GM18861 (cell line): Measurements from ENCODE around the gene SHMT1.
"Not testable (repeated sequence)": the region's sequence is repeated elsewhere in the genome, so short reads cannot be mapped to it uniquely, and the experiment has no call there.

Experiments
- ATAC-seq: cut with Tn5 transposase; IDR thresholded peaks from one replicate; pipeline ENCODE4 v1.9.1; 2021; ENCODE audit not compliant: unreplicated experiment

Gene SHMT1

GRCh38 chr17:18363101-18364049, at the start of gene SHMT1:
Gene SHMT1 (minus strand): TSS chr17:18363550. CDS start chr17:18355981, 7,569 bp downstream.
- ATAC-seq = peak; percentile 96

GRCh38 chr17:18412001-18412538, 48.7 kb upstream of the SHMT1 start:
- ATAC-seq = peak; percentile 63

GRCh38 chr17:18411377-18411864, 48.1 kb upstream of the SHMT1 start:
- not testable (repeated sequence) for ATAC-seq

GRCh38 chr17:18410736-18411135, 47.4 kb upstream of the SHMT1 start:
- not testable (repeated sequence) for ATAC-seq

- ATAC-seq = not testable (repeated sequence)
Measured at GRCh38 chr17:18409321-18409720, 46.0 kb upstream of the SHMT1 start.

- ATAC-seq = not testable (repeated sequence)
Measured at GRCh38 chr17:18408906-18409305, 45.6 kb upstream of the SHMT1 start.

GRCh38 chr17:18403604-18404003, 40.3 kb upstream of the SHMT1 start:
- ATAC-seq = peak; percentile 83

- ATAC-seq = not testable (repeated sequence)
Measured at GRCh38 chr17:18403166-18403565, 39.8 kb upstream of the SHMT1 start.

GRCh38 chr17:18401872-18402590, 38.7 kb upstream of the SHMT1 start:
- ATAC-seq = not testable (repeated sequence)

- ATAC-seq = not testable (repeated sequence)
Measured at GRCh38 chr17:18388728-18389127, 25.4 kb upstream of the SHMT1 start.

GRCh38 chr17:18388266-18388665, 24.9 kb upstream of the SHMT1 start:
- ATAC-seq = not testable (repeated sequence)

GRCh38 chr17:18387583-18387982, 24.2 kb upstream of the SHMT1 start:
- not testable (repeated sequence) for ATAC-seq

GRCh38 chr17:18384271-18384670, 20.9 kb upstream of the SHMT1 start:
- ATAC-seq = not testable (repeated sequence)

- ATAC-seq = not testable (repeated sequence)
Measured at GRCh38 chr17:18383079-18383481, 19.7 kb upstream of the SHMT1 start.

- no peak for ATAC-seq
Measured at GRCh38 chr17:18382441-18383078, 19.2 kb upstream of the SHMT1 start.

- no peak for ATAC-seq
Measured at GRCh38 chr17:18381953-18382245, 18.5 kb upstream of the SHMT1 start.

- no peak for ATAC-seq
Measured at GRCh38 chr17:18381158-18381952, 18.0 kb upstream of the SHMT1 start.

GRCh38 chr17:18380471-18381157, 17.3 kb upstream of the SHMT1 start:
- ATAC-seq = no peak

- ATAC-seq = no peak
Measured at GRCh38 chr17:18379246-18380146, 16.1 kb upstream of the SHMT1 start.
